GM18507 (cell line): ENCODE data around the gene TMEM132A.
"Not testable (repeated sequence)": the region's sequence is repeated elsewhere in the genome, so short reads cannot be mapped to it uniquely, and the experiment has no call there.

ENCODE experiments used
- DNase-seq: peaks from one replicate; pipeline ENCODE4 v3.0.0; 2011; ENCODE audit warnings: low read depth; ENCODE audit not compliant: insufficient read length; ENCODE audit errors: extremely low spot score
- FAIRE-seq: peaks from 2 replicates; lab custom pipeline; 2011; peaks lifted over from hg19 to GRCh38; lab: Jason Lieb, UNC

The TMEM132A gene

DNA sequence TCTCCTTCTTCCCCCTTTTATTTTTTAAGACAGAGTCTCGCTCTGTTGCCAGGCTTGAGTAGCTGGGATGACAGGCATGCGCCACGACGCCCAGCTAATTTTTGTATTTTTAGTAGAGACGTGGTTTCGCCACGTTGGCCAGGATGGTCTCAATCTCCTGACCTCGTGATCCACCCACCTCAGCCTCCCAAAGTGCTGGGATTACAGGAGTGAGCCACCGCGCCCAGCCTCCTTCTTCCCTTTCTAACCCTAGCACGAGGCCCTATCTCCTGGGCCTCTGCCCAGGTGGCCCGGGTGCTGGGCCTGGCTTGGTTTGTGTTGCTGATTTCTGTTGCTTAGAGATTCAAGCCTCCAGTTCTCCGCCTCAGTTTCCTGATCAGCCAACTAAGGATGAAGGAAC lies 50.1 kb downstream of the TMEM132A start:
- not testable (repeated sequence) for DNase-seq, FAIRE-seq

DNA sequence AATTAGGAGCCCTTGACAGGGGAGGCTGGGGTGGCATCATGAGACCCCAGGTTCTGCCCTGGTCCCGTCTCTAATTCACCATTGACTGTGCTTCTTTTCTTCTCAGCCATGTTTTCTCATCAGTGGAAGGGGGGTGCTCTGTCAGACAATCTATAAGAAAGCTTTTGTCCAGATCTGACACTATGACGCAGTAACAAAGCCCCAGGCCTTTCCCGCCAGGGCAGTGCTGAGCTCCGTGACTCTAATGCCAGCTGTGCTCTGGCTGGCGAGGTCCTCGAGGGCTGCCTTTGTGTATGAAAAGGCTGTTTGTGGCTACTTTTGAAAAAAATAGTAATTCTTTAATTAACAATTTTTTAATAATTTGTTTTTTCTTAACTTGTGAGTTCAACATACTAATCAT lies 50.5 kb downstream of the TMEM132A start:
- FAIRE-seq (no peak), DNase-seq (no peak)

GRCh38 chr11:60977224-60977623 lies 53.0 kb downstream of the TMEM132A start:
- no peak for FAIRE-seq
- no peak for DNase-seq

- FAIRE-seq, result no peak
- DNase-seq, result no peak
Measured at GRCh38 chr11:60977836-60978235, 53.6 kb downstream of the TMEM132A start.

GRCh38 chr11:60978546-60979380 lies 54.5 kb downstream of the TMEM132A start:
- no peak for DNase-seq

GRCh38 chr11:60981515-60981914 lies 57.3 kb downstream of the TMEM132A start:
- no peak for FAIRE-seq
- DNase-seq, result no peak

More at GRCh38 chr11:60978546-60979380, 54.5 kb downstream of the TMEM132A start:
- no peak for FAIRE-seq

DNA sequence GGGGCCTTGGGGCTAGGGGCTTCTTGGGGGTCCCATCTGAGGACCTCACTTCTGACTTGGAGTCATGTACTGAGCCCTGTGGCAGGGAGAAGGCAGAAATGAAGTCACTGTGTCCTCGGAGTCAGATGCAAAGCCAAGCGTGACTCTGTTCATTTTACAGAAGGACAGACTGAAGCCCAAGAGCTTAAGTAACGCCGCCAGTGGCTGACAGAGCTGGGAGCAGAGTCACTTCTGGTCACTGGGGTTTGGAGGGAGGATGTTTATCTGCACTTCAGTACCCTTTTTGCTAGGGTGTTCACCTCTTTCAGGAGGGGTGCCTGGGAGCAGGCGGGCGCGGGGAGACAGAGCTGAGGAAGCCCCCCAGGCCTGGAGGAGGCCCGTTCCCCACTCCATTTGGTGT lies 57.9 kb downstream of the TMEM132A start:
- DNase-seq (no peak), FAIRE-seq (no peak)

DNA sequence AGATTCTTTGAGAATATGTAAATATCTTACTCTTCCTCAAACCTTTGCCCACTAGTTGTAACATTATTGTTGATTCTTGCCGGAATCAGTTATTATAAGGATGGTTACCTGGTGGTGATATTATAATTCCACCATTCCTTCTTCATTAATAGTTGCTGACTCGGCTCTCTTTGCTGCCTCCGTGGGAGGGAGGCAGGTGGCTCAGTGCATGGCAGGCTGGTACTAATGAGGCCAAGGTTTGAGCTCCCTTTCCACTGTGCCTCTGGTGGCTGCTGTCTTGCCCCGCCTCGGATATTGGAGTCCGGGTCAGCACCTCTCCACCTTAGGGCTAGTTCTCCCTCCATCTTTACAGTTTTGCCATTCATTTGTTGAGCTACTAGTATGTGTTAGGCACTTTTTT lies 59.9 kb downstream of the TMEM132A start:
- no peak for FAIRE-seq

DNA sequence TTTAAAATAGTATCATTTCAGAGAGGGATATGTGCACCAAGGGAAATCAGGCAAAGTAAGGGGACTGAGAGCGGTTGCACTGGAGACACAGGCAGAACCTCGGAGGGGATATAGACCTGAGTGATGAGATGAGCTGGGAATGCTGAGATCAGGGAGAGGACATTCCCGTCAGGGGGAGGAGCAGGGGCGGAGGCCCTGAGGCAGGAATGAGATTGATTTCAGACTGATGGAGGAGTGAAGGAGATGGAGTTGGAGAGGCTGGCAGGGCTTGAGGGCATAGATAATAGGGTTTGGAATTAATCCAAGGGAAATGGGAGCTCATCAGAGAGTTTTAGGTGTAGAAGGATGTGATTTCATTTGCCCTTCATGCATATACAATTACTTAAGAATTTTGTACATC lies 60.4 kb downstream of the TMEM132A start:
- FAIRE-seq (no peak), DNase-seq (no peak)

More for the DNA sequence above, 59.9 kb downstream of the TMEM132A start:
- DNase-seq, result no peak

GRCh38 chr11:60985501-60985900 lies 61.2 kb downstream of the TMEM132A start:
- FAIRE-seq (no peak), DNase-seq (no peak)

DNA sequence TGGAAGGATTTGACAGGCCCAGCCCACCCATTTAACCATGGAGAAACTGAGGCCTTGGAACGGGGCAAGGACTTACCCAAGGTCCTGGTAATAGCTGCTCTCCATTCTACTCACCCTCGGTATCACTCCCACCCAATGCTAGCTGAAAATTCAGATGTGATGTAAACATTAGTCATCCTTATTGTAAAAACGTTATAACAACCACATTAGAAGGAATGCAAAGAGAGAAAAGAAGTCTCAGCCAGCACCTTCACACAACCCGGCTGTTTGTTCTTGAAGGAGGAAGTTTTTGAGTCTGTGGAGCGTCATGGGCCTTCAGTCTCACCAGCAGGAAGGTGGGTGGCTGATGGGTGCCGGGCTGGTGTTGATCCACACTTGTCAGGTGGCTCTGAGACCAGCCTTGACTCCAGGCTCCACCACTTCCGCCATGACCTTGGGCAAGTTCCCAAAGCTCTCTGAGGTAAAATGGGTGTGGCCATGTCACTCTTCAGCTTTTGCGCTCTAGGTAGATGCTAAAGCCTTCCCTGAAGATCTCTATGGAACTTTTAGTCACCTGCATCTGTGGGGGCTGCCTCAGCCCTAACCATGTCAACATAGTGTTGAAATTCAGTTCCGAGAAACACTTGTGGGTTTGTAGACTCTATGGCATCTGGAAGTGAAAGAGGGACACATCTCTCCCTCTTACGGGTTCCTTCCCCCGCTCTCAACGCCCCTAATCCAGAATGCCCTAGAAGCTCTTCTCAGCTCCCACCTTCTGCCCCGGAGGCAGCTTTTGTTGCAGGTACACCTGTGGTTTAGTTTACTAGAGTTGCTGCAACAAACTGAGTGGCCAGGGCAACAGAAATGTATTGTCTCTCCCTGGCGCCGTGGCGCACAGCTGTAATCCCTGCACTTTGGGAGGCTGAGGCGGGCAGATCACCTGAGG lies 62.0 kb downstream of the TMEM132A start:
- DNase-seq, result no peak
- no peak for FAIRE-seq
